Activated CD8-positive, alpha-beta T cell treated with anti-CD3 and anti-CD28 coated beads for 36 hours (primary cell): ENCODE results near the gene ORM2. TPM values are rescaled to one million over a fixed set of nuclear protein-coding genes. Genes with fewer than 3 reads are reported as not detected.

Experiments used
- ATAC-seq: fragments of 200-7000 bp; cut with Tn5 transposase; one replicate; pipeline ENCODE4 v1.10.0; 2021; ENCODE audit warnings: mild to moderate bottlenecking, moderate library complexity
- CTCF ChIA-PET: fragments of 350-600 bp; sonication (Branson Sonifier 250); formaldehyde crosslinking; loops from one replicate; lab custom pipeline; 2021; ENCODE audit warnings: antibody characterized with exemption; lab: Charles Lee
- POLR2A ChIA-PET: fragments of 350-600 bp; sonication (Branson Sonifier 250); formaldehyde crosslinking; loops from one replicate; lab custom pipeline; 2021; ENCODE audit warnings: antibody characterized with exemption; lab: Charles Lee
- DNase-seq: peaks from one replicate; pipeline ENCODE4 v3.0.0-alpha.2; 2020
- H3K27ac Mint-ChIP-seq: one replicate; pipeline ENCODE4 v1.8.0; 2021; ENCODE audit warnings: mild to moderate bottlenecking, mixed read lengths
- H3K27me3 Mint-ChIP-seq: one replicate; pipeline ENCODE4 v1.8.0; 2021; ENCODE audit warnings: mixed read lengths
- H3K36me3 Mint-ChIP-seq: one replicate; pipeline ENCODE4 v1.8.0; 2021; ENCODE audit warnings: low read depth, mixed read lengths
- H3K4me1 Mint-ChIP-seq: one replicate; pipeline ENCODE4 v1.8.0; 2021; ENCODE audit warnings: low read depth, mixed read lengths
- H3K4me3 Mint-ChIP-seq: one replicate; pipeline ENCODE4 v1.8.0; 2021; ENCODE audit warnings: mild to moderate bottlenecking, moderate library complexity, mixed read lengths
- H3K9me3 Mint-ChIP-seq: one replicate; pipeline ENCODE4 v1.8.0; 2021; ENCODE audit warnings: mixed read lengths
- intact Hi-C: fragments of 100-400 bp; cut with micrococcal nuclease; formaldehyde crosslinking; loops from one replicate; pipeline ENCODE4 v1.10.0; 2022
- total RNA-seq, 2 experiments: library from RNA; stranded (reverse); gene quantifications; one replicate each; pipeline ENCODE4 v1.2.3, GENCODE V29; 2021
- TF ChIP-seq, protein P1 (sequence below): fragments of 200-600 bp; IDR thresholded peaks from one replicate; pipeline ENCODE4 v1.8.0; 2022; ENCODE audit warnings: antibody characterized with exemption, mild to moderate bottlenecking

ORM2 gene
- total RNA-seq, 2 experiments from 2014 or later, result not detected

DNA sequence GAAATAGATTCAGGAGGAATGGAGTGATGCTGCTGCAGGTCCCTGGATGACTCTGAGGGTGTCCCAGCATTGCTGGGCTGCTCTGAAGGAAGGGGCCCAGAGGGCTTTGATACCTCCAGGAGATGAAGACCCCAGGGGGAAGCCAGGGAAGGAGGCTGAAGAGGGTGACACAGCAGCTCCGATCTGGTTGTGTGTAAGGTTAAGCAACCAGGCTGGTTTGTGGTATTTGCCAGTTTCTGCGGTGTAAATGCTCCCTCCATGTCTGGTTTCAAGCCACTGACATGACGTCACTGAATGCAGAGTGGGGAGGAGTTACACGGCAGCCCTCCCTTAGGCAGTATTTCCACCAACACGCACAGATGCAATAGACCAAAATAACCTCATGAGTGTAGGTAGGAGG lies 46.7 kb upstream of the ORM2 start:
- CTCF ChIA-PET, result interaction anchor here (6.2 kb wide), 1 partner anchor 9 kb away, joined by 30 read pairs; no protein-coding TSS in a partner anchor
- peak; percentile 55 for DNase-seq
- intact Hi-C loops, result no loop called here
- Mint-ChIP-seq H3K27ac (no peak overlapping the region), H3K36me3 (no peaks in the 10 kb centered on the region), H3K4me1 (no peaks in the 10 kb centered on the region), H3K27me3 (peaks cover 1% of the 10 kb centered on the region), H3K4me3 (no peak overlapping the region), H3K9me3 (no peaks in the 10 kb centered on the region)
- peak; percentile 80 for ATAC-seq
- TF ChIP-seq, protein P1, sequence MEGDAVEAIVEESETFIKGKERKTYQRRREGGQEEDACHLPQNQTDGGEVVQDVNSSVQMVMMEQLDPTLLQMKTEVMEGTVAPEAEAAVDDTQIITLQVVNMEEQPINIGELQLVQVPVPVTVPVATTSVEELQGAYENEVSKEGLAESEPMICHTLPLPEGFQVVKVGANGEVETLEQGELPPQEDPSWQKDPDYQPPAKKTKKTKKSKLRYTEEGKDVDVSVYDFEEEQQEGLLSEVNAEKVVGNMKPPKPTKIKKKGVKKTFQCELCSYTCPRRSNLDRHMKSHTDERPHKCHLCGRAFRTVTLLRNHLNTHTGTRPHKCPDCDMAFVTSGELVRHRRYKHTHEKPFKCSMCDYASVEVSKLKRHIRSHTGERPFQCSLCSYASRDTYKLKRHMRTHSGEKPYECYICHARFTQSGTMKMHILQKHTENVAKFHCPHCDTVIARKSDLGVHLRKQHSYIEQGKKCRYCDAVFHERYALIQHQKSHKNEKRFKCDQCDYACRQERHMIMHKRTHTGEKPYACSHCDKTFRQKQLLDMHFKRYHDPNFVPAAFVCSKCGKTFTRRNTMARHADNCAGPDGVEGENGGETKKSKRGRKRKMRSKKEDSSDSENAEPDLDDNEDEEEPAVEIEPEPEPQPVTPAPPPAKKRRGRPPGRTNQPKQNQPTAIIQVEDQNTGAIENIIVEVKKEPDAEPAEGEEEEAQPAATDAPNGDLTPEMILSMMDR, result no peak
- POLR2A ChIA-PET, result no interaction called here

DNA sequence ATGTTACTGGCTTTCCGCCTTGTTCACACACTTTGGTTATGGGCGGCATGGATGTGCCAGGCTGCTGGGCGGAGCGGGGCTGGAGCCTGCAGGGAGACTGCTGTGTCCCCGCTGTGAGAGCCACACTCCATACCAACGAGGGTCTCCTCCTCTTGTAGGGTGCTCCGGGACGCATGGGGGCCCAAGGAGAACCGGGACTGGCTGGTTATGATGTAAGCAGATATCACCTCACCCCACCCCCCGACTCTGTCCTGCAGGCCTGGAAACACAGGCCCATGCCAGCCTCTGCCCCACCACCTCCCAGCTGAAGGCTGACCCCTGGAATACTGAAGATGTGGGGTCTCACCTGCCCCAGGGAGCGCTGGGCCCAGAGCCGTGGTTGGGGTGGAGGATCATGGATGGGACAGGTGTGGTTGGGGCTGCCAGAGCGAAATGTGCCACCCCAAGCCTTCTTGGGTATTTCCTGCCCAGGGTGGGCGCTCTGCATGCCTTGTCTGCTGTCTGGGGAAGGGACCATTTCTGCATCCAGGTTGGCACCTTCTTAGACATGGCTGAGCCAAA lies 46.0 kb upstream of the ORM2 start:
- CTCF ChIA-PET, result no interaction called here
- H3K9me3 Mint-ChIP-seq, result no peaks in the 10 kb centered on the region
- ATAC-seq (no peak), DNase-seq (no peak)
- no peaks in the 10 kb centered on the region for H3K36me3 Mint-ChIP-seq
- intact Hi-C loops, result no loop called here
- TF ChIP-seq, protein P1, result no peak
- no peak overlapping the region for H3K4me3 Mint-ChIP-seq
- POLR2A ChIA-PET, result no interaction called here
- H3K4me1 Mint-ChIP-seq, result no peaks in the 10 kb centered on the region
- no peak overlapping the region for H3K27ac Mint-ChIP-seq
- peaks cover 1% of the 10 kb centered on the region for H3K27me3 Mint-ChIP-seq

GRCh38 chr9:114284316-114285060 lies 45.2 kb upstream of the ORM2 start:
- DNase-seq (no peak), ATAC-seq (no peak)
- Mint-ChIP-seq H3K27ac (no peak overlapping the region), H3K27me3 (peaks cover 1% of the 10 kb centered on the region), H3K4me3 (no peak overlapping the region), H3K9me3 (no peaks in the 10 kb centered on the region), H3K36me3 (no peaks in the 10 kb centered on the region), H3K4me1 (no peaks in the 10 kb centered on the region)
- ChIA-PET CTCF (no interaction called here), POLR2A (interaction anchor here (0.6 kb wide), 1 partner anchor 374 kb away, joined by 3 read pairs; no protein-coding TSS in a partner anchor)
- TF ChIP-seq, protein P1, result no peak
- intact Hi-C loops, result no loop called here

DNA sequence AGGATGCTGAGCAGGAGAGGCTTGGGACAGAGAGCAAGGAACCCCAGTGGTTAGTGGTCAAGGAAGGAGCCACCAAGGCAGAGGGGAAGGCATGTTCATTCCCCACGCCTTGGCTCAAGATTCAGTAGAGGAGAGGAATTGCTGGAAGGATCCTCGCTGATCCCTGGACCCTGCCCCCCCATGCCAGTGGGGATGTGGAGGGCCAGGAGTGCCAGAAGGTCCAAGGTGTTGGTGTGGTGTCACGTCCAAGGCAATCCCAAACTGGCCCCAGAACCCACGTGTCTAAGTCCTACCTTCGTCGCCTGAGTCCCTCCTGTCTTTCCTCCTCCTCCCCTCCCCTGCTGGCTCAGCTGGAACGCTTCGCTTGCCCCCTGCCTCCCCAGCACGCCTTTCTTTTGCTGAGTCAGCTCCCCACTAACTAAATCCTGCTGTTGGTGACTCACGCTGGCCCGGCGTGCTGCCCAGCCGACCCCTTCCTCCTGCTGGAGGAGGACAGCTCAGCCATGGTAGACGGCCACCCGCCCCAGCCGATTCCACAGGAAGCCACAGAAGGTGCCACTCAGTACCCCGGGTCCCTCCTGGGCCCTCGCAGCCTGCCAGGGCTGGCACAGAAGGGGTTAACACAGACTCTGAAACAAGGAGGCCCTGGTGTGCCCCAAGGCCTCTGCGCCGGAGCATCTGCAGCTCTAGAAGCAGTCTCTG lies 44.4 kb upstream of the ORM2 start:
- POLR2A ChIA-PET, result interaction anchor here (0.6 kb wide), 1 partner anchor 375 kb away, joined by 3 read pairs; no protein-coding TSS in a partner anchor

More for the DNA sequence above, 44.4 kb upstream of the ORM2 start:
- Mint-ChIP-seq H3K4me3 (no peak overlapping the region), H3K9me3 (no peaks in the 10 kb centered on the region), H3K27me3 (peaks cover 1% of the 10 kb centered on the region), H3K4me1 (no peaks in the 10 kb centered on the region), H3K27ac (no peak overlapping the region), H3K36me3 (no peaks in the 10 kb centered on the region)
- intact Hi-C loops, result no loop called here
- TF ChIP-seq, protein P1, result no peak
- ATAC-seq (no peak), DNase-seq (no peak)
- CTCF ChIA-PET, result interaction anchor here (1.3 kb wide), 1 partner anchor 177 kb away, joined by 3 read pairs; no protein-coding TSS in a partner anchor
